ENCODE results near the gene ZNF253.
A peak's percentile ranks its signal among the peaks of the same experiment; 100 is the strongest.
"Not testable (repeated sequence)": the region's sequence is repeated elsewhere in the genome, so short reads cannot be mapped to it uniquely, and the experiment has no call there.

ZNF253 gene

DNA sequence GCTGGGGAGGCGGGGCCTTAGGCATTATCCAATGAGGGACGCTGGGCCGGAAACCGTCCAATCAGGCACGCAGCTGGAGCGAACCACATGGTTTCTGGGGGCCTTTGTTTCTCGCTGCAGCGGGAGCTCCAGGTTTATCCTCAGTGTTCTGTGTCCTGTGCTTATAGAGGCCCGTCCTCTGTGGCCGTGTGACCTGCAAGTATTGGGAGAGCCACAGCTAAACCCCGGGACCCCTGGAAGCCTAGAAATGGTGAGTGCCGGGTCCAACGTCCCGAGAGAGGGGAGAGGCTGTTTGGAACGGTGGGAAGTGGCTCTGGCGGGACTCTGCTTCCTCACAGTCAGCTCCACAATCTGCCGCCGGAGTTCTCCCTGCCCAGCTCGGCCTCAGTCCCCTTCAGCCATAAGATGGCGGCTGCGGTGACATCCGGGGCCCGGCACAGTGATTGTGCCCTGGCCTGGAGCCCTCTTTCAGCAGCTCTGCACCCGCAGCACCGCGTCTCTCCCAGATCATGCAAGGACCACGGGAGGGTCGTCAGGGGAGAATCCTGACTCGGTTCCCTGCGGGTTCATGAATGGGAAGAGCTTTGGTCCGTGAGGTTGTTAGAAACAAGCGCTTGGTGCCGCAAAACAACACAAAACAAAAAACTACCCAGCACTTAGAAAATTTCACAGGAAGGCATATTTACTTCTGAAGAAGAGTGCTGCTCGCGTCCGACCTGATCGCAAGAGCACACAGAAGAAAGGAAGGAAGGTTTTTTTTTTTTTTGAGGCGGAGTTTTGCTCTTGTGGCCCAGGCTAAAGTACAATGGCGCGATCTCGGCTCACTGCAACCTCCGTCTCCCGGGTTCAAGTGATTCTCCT is at the start of gene ZNF253:
TSS of gene ZNF253 (plus strand) at position 133 of the 861 bp plus-strand sequence. CDS start at position 248, 115 bp downstream.
- peak; percentile 35 for DNase-seq

DNA sequence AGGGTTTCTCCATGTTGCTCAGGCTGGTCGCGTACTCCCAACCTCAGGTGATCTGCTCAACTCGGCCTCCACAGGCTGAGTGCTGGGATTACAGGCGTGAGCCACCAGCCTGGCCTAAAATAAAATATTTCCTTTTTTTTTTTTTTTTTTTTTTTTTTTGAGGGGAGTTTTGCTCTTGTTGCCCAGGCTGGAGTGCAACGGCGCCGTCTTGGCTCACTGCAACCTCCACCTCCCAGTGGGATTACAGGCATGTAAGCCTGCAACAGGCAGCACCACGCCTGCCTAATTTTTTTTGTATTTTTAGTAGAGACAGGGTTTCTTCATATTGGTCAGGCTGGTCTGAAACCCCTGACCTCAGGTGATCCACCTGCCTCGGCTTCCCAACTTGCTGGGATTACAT is 49.0 kb upstream of the ZNF253 start:
- no peak for DNase-seq

DNA sequence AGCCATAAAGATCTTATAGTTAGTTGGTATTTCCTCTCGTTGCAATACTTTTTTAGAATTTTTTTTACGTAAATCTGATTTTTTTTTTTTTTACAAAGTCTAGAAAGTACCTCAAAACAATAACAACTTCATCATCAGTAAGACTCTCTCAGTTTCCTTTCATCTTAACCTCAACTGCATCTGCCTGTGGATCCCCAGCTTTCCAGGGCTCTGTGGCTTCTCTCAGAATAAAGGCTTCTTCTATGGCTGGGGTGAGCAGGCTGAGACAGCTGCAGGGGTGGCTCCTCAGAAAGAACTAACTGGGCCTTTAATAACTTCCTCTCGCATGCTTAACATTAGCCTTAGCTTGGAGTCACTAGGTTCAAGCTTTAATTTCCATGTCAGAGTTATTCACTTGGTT is 48.3 kb upstream of the ZNF253 start:
- no peak for DNase-seq

GRCh38 chr19:19820774-19821320 is 44.8 kb upstream of the ZNF253 start:
- DNase-seq: no peak

GRCh38 chr19:19821366-19821951 is 44.2 kb upstream of the ZNF253 start, which contains the start of gene ZNF506:
ZNF506 (minus strand) TSS chr19:19821750; CDS start chr19:19821603, 147 bp downstream.
- peak; percentile 52 for DNase-seq

DNA sequence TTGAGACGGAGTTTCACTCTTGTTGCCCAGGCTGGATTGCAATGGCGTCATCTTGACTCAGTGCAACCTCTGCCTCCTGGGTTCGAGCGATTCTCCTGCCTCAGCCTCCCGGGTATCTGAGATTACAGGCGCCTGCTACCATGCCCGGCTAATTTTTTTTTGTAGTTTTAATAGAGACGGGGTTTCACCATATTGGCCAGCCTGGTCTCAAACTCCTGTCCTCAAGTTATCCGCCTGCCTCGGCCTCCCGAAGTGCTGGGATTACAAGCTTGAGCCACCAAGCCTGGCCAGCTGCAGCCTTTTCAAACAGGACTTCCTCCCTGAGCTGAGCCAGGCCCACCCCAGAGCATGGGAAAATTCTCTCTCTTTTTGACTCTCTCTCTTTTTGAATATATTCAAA is 43.7 kb upstream of the ZNF253 start:
- not testable (repeated sequence) for DNase-seq

- no peak for DNase-seq
Observed at GRCh38 chr19:19823916-19824315, 41.8 kb upstream of the ZNF253 start.

- no peak for DNase-seq
Observed at GRCh38 chr19:19826875-19827274, 38.8 kb upstream of the ZNF253 start.

DNA sequence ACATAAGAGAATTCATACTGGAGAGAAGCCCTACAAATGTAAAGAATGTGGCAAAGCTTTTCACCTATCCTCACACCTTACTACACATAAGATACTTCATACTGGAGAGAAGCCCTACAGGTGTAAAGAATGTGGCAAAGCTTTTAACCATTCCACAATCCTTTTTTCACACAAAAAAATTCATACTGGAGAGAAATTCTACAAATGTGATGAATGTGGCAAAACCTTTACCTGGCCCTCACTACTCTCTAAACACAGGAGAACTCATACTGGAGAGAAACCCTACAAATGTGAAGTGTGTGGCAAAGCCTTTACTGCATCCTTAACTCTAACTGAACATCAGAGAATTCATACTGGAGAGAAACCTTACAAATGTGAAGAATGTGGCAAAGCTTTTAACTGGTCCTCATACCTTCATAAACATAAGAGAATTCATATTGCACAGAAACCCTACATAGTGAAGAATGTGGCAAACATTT is 30.1 kb upstream of the ZNF253 start:
- DNase-seq: no peak

DNA sequence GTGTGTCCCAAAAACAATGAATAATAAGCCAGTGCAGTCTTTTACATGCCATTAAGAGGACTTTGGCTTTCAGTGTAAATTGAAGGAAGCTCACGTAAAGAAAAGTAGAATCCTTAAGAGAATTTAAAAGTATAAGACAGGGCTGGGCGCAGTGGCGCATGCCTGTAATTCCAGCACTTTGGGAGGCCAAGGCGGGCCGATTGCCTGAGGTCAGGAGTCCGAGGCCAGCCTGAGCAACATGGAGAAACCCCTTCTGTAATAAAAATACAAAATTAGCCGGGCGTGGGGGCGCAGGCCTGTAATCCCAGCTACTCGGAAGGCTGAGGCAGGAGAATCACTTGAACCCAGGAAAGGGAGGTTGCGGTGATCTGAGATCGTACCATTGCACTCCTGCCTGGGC is 17.9 kb upstream of the ZNF253 start:
- no peak for DNase-seq

GRCh38 chr19:19849056-19849455 is 16.6 kb upstream of the ZNF253 start:
- no peak for DNase-seq

DNA sequence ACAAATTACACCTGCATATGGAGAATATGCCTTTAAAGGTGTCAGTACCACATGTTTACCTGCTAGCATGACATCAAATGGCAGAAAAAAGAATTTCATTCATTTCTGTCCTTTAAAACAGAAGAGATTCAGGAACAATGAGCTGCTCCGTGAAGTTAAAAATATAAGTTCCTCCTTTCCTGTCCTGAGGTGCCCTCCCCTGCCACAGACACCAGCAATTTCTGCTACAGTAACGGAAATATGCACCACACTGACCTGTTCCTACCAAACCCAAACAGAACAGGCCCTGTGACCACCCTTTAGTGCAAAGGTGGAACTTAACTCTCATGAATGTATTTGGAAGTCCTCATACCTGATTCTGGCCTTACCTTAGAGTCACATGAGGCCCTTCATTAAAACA is 13.9 kb upstream of the ZNF253 start:
- DNase-seq: not testable (repeated sequence)

DNA sequence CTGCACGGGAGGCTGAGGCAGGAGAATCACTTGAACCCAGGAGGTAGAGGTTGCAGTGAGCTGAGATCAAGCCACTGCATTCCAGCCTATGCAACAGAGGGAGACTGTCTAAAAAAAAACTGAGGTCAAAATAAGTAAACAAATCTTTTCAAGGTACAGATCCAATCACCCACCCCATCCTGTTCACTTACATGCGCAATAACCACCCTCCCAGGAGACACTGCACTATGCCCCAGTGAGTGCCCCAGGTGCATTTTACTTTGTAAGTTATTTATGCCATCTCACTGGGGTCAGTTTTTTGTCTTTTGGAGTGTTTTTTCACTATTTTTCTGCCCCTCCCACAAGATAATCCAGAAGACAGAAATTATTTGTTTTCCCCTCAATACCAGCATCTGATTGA is 6.9 kb upstream of the ZNF253 start:
- DNase-seq: no peak

- no peak for DNase-seq
Observed at GRCh38 chr19:19860756-19861390, 4.8 kb upstream of the ZNF253 start.

DNA sequence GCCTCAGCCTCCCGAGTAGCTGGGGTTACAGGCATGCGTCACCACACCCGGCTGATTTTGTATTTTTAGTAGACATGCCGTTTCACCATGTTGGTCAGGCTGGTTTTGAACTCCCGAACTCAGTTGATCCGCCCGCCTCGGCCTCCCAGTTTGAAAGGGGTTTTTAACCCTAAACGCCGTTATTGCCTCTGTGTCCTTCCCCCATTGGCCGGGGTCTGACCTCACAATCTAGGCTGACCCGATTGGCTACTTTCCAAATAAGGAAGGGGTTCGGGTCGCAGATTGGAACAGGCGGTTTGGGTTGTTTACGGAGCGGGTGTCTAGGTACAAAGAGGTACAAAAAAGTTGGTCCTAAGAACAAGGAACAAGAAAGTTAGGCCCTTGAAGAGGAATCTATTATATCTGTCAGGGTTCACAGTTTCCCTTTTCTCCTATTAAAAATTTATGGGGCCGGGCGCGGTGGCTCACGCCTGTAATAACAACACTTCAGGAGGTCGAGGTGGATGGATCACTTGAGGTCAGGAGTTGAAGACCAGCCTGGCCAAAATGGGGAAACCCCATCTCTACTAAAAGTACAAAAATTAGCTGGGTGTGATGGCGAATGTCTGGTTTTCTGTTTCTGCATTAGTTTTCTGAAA is 1.0 kb downstream of the ZNF253 start:
- DNase-seq: no peak

DNA sequence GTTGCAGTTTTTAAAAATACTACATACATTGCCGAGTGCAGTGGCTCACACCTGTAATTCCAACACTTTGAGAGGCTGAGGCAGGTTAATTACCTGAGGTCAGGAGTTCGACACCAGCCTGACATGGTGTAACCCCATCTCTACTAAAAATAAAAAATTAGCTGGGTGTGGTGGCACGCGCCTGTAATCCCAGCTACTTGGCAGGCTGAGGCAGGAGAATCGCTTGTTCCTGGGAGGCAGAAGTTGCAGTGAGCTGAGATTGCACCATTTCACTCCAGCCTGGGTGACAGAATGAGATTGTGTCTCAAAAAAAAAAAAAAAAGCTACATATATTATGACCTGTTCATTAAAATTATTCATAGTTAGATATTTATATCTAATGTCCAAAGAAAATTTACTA is 4.4 kb downstream of the ZNF253 start:
- DNase-seq: not testable (repeated sequence)

DNA sequence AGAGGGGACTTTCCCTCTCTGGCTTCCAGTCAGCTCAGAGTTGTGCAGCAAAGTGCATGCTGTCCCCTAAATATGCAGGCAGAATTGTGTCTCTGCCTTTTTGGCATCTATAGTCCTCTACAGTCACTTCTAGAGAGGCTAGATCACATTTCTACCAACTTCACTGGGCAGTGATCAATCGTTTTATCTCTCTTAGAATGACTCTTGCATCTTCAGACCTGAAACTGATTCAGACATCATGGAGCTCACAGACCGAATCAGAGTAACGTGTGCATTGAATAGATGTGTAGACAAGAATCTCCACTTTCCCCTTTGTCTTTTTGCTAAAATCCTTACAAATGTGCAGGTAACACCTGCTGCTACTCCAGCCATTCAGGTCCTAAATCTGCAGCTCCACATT is 6.2 kb downstream of the ZNF253 start:
- no peak for DNase-seq

GRCh38 chr19:19873381-19873780 is 7.7 kb downstream of the ZNF253 start:
- DNase-seq: no peak

GRCh38 chr19:19877724-19878123 is 12.0 kb downstream of the ZNF253 start:
- DNase-seq: no peak

DNA sequence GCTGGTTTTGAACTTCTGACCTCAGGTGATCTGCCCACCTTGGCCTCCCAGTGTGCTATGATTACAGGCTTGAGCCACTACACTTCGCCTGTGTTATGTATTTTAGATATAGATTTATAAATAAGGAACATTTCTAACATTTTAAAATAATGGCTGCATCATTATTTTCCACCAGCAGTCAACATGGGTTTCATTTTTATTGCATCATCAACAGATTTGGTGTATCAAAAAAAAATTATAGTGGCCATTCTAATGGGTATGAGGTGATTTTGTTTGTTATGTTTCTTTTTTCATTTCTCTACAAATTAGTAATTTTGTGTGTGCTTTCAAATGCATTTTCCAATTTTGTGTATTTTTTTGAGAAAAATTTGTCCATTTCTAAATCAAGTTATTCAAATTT is 18.9 kb downstream of the ZNF253 start:
- no peak for DNase-seq

DNA sequence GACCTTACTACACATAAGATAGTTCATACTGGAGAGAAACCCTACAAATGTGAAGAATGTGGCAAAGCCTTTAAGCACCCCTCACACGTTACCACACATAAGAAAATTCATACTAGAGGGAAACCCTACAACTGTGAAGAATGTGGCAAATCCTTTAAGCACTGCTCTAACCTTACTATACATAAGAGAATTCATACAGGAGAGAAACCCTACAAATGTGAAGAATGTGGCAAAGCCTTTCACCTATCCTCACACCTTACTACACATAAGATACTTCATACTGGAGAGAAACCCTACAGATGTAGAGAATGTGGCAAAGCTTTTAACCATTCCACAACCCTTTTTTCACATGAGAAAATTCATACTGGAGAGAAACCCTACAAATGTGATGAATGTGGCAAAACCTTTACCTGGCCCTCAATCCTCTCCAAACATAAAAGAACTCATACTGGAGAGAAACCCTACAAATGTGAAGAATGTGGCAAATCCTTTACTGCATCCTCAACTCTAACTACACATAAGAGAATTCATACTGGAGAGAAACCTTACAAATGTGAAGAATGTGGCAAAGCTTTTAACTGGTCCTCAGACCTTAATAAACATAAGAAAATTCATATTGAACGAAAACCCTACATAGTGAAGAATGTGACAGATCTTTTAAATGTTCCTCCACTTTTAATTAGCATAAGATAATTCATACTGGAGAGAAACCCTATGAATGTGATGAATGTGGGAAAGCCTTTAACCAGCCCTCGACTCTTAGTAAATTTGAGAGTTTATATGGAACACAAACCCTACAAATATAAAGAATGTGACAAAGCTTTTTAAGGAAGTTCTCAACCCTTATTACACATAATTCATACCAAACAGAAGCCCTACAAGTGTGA is 26.6 kb downstream of the ZNF253 start:
- DNase-seq: not testable (repeated sequence)
